HG03432 (cell line): ENCODE measurements around the gene H2BK1.
A peak's percentile ranks its signal among the peaks of the same experiment; 100 is the strongest.

Experiments
- ATAC-seq: cut with Tn5 transposase; IDR thresholded peaks from one replicate; pipeline ENCODE4 v1.9.1; 2021; ENCODE audit warnings: mild to moderate bottlenecking, moderate library complexity; ENCODE audit not compliant: unreplicated experiment

H2BK1 gene

DNA sequence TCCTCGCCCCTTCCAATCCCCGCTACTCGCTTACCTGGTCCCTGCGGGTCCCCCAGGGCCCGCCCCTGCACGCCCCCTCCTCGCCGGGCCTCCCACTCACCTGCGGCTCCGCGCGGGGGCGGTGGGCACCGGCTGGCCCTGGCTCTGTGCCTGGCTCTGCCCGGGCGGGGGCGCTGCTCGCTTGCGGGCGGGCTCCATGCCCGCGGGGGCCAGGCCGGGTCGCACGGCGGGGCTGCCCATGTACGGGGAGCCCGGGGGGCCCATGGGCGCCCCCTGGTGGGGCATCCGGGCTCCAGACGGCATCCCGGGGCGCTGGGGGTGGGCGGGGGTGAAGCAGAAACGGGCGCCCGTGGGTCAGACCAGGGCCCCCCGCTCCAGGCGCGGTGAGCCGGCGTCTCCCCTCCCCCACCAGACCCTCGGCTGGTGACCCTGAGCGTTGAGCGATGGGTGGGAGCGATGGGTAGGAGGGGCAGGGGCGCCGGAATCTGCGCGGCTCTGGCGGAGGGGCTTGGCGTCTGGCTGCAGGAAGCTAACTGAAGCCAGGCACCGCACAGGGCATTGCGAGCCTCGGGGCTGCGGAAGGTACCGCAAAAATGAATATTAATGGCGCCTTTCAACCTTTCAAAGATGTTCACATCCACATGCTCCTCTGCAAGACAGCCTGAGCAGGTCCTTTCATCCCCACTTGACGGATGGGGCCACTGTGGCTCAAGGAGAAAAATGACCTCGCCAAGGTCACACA lies 35.2 kb upstream of the H2BK1 start:
- ATAC-seq, result peak; percentile 50

DNA sequence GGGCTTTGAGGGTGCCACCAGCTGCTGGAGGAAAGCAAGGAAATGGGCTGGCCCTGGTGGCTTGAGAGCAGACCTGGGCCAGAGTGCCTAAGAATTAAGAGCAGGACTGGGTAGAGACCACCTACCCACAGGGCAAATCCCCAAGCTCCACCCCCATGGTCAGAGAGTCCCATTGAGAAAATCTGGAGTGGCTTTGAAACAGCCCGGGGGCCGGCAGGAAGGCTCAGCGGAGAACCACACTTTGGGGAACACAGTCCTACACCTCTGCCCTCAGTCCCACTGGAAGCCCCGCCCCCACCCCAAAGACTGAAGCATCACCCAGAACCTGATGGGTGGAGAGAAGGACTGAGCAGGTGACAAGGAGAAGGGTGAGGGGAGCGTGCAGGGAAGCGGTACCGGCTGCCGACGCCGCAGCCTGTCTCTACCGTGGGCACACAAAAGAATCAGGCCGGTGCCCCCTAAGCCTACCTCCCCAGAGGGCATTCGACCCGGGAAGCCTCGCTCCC lies 34.6 kb upstream of the H2BK1 start:
- ATAC-seq, result no peak

DNA sequence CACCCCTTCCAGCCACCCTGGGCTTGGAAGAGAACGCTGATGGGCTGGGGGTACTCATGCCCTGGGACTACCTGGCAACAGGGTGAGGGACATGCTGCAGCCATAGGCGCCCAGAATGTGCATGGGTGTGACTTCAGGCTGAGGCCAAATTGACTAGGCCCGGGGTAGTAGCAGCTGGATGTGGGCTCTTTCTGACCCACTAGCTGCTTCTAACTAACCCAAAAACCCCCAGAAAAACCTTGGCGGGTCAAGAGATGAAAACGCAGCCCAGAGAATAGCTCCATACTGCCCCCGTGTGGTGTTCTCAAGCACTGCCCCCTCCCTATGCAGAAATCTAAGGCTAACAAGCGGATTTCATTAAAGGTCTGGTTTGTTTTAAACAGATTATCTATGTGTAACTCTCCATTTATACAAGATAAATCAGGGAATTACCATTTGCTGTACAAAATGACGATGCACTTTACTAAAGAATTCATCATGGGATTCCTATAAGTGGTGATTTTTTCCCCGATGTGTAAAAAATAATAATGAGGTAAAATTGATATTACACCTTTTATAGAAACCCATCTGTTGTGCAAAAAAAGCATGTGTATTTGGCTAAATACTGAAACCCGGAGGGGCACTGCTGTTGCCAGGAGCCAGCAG lies 34.0 kb upstream of the H2BK1 start:
- no peak for ATAC-seq

DNA sequence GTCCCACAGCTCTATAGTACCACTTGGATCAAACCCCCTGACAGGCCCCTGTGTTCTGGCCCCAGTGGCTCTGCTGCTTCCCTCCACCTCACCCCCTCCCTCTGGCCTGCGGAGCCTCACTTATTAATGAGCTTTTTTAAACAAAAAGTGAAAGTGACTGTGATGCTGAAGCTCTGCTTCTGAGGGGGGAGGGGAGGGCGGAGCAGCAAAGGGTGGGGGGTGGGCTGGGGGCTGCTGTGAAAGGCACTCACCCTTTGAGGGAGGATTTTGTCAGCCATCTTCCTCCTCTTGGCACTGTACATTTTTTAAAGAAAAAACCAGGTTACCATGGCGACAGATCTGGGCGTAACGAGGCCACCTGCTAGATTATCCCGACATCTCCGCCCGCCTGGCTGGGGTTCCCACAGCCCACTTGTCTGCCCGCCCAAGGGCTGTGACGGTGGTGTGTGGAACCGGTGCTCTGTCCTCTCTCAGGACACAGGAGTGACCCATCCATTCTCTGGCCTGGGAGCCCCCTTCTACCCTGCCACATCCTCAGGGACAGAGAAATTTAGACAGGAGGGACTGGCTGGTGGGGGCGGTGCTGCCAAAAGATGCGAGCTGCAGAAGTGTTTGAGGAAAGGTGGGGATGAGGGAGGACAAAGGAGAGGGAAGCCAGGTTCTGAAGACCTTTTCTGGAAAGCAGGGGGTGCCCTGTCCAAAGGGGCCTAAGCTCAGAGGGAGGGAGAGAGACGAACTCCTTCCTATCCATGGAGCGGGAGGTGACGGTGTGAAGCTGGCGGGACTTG lies 33.3 kb upstream of the H2BK1 start:
- ATAC-seq, result no peak

GRCh38 chr7:151243045-151243349 lies 32.7 kb upstream of the H2BK1 start:
- no peak for ATAC-seq

GRCh38 chr7:151242159-151243044 lies 32.1 kb upstream of the H2BK1 start:
- no peak for ATAC-seq

DNA sequence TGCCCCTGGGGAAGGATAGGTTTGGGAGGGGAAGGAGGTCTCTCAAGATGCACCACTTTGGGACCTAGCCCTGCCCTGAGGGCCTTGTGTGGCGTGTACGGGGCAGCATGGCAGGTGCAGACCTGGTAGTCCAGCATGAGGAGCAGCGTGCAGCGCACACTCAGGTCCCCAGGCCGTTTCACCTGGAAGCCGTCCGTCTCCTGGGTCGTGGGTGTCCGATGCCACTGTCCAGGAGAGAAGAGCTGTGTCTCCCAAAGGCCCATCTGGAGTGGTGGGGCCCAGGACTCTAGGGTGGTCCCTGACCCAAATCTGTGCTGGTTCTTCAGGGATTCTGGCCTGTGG lies 31.4 kb upstream of the H2BK1 start:
- ATAC-seq, result no peak

DNA sequence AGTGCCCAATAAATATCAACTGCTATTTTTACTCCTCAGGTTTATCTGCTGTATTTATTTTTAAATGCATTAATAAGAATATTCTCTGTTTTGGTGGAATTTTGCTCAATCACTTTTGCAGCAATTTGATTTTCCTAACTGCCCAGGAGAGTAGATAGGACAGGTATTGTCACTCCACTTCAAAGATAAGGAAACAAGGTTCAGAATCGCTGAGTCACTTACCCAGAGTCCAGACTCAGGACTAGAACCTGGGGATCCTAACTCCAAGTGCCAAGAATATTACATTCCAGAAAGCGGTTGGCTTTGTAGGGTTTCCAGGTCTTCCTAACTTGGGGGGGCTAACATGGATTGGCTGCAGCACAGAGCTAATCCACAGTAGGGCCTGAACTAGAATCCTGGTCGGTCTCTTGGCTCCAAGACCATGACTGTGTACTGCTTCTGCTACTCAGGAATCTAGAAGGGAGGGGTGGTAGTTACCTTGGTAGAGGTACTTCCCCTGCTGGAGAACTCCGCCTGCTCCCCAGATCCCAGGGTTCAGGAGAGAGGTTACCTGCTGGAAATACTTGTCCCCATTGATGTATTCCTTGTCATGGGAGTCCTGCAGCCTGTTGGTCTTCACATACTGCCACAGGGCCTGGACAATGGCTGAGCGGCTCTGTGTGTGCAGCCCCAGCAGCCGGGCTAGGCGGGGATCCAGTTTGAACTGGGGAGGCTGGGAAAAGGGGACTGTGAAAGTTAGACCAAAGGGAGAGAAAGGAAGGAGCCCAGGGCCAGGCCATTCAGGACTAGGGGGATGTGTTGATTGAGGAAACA lies 30.9 kb upstream of the H2BK1 start:
- no peak for ATAC-seq

GRCh38 chr7:151240536-151240935 lies 30.2 kb upstream of the H2BK1 start:
- ATAC-seq, result no peak

- no peak for ATAC-seq
Measured at GRCh38 chr7:151239837-151240459, 29.7 kb upstream of the H2BK1 start.

- no peak for ATAC-seq
Measured at GRCh38 chr7:151238924-151239836, 28.9 kb upstream of the H2BK1 start.

DNA sequence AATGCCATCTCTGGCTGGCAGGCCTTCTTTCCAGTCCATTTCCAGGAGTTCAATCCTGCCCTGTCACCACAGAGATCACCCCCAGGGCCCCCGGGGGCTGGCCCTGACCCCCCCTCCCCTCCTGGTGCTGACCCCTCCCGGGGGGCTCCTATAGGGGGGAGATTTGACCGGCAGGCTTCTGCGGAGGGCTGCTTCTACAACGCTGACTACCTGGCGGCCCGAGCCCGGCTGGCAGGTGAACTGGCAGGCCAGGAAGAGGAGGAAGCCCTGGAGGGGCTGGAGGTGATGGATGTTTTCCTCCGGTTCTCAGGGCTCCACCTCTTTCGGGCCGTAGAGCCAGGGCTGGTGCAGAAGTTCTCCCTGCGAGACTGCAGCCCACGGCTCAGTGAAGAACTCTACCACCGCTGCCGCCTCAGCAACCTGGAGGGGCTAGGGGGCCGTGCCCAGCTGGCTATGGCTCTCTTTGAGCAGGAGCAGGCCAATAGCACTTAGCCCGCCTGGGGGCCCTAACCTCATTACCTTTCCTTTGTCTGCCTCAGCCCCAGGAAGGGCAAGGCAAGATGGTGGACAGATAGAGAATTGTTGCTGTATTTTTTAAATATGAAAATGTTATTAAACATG lies 28.0 kb upstream of the H2BK1 start:
- ATAC-seq, result no peak

DNA sequence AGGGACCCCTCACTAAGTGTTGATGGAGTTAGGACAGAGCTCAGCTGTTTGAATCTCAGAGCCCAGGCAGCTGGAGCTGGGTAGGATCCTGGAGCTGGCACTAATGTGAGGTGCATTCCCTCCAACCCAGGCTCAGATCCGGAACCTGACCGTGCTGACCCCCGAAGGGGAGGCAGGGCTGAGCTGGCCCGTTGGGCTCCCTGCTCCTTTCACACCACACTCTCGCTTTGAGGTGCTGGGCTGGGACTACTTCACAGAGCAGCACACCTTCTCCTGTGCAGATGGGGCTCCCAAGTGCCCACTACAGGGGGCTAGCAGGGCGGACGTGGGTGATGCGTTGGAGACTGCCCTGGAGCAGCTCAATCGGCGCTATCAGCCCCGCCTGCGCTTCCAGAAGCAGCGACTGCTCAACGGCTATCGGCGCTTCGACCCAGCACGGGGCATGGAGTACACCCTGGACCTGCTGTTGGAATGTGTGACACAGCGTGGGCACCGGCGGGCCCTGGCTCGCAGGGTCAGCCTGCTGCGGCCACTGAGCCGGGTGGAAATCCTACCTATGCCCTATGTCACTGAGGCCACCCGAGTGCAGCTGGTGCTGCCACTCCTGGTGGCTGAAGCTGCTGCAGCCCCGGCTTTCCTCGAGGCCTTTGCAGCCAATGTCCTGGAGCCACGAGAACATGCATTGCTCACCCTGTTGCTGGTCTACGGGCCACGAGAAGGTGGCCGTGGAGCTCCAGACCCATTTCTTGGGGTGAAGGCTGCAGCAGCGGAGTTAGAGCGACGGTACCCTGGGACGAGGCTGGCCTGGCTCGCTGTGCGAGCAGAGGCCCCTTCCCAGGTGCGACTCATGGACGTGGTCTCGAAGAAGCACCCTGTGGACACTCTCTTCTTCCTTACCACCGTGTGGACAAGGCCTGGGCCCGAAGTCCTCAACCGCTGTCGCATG lies 27.2 kb upstream of the H2BK1 start:
- no peak for ATAC-seq

- no peak for ATAC-seq
Measured at GRCh38 chr7:151236406-151236805, 26.1 kb upstream of the H2BK1 start.

DNA sequence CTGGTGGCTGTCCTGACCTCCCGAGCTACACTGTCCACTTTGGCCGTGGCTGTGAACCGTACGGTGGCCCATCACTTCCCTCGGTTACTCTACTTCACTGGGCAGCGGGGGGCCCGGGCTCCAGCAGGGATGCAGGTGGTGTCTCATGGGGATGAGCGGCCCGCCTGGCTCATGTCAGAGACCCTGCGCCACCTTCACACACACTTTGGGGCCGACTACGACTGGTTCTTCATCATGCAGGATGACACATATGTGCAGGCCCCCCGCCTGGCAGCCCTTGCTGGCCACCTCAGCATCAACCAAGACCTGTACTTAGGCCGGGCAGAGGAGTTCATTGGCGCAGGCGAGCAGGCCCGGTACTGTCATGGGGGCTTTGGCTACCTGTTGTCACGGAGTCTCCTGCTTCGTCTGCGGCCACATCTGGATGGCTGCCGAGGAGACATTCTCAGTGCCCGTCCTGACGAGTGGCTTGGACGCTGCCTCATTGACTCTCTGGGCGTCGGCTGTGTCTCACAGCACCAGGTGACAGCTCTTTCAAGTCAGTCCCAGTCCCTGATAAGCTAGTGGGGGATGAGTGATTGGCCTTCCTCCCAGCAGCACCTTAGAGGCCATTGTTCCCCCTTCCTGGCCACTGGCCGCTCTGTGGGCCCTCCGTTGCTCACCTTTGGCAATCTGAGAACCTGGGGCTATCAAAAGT lies 25.0 kb upstream of the H2BK1 start:
- no peak for ATAC-seq

GRCh38 chr7:151233804-151234203 lies 23.5 kb upstream of the H2BK1 start:
- ATAC-seq, result no peak
